ENCODE data around the gene KCNT1.

- TF ChIP-seq POLR2AphosphoS5 (IDR thresholded peaks at IDR 0.05; ENCODE audit: low read length) (no peak), NR2F1 (conservative IDR thresholded peaks at IDR 0.05) (no peak), EZH2 (IDR thresholded peaks at IDR 0.05; ENCODE audit: borderline replicate concordance, control insufficient read depth, low read depth, low read length) (no peak)
- TF ChIP-seq, protein P1, sequence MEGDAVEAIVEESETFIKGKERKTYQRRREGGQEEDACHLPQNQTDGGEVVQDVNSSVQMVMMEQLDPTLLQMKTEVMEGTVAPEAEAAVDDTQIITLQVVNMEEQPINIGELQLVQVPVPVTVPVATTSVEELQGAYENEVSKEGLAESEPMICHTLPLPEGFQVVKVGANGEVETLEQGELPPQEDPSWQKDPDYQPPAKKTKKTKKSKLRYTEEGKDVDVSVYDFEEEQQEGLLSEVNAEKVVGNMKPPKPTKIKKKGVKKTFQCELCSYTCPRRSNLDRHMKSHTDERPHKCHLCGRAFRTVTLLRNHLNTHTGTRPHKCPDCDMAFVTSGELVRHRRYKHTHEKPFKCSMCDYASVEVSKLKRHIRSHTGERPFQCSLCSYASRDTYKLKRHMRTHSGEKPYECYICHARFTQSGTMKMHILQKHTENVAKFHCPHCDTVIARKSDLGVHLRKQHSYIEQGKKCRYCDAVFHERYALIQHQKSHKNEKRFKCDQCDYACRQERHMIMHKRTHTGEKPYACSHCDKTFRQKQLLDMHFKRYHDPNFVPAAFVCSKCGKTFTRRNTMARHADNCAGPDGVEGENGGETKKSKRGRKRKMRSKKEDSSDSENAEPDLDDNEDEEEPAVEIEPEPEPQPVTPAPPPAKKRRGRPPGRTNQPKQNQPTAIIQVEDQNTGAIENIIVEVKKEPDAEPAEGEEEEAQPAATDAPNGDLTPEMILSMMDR (IDR thresholded peaks at IDR 0.05 in 2 of 3, conservative IDR thresholded peaks at IDR 0.05 in 1 of 3; ENCODE audit: control insufficient read depth in 2 of 3, extremely low read depth in 1 of 3, insufficient read depth in 1 of 3, low read depth in 3 of 3, low read length in 3 of 3), result no peak
- TF ChIP-seq, protein P2, sequence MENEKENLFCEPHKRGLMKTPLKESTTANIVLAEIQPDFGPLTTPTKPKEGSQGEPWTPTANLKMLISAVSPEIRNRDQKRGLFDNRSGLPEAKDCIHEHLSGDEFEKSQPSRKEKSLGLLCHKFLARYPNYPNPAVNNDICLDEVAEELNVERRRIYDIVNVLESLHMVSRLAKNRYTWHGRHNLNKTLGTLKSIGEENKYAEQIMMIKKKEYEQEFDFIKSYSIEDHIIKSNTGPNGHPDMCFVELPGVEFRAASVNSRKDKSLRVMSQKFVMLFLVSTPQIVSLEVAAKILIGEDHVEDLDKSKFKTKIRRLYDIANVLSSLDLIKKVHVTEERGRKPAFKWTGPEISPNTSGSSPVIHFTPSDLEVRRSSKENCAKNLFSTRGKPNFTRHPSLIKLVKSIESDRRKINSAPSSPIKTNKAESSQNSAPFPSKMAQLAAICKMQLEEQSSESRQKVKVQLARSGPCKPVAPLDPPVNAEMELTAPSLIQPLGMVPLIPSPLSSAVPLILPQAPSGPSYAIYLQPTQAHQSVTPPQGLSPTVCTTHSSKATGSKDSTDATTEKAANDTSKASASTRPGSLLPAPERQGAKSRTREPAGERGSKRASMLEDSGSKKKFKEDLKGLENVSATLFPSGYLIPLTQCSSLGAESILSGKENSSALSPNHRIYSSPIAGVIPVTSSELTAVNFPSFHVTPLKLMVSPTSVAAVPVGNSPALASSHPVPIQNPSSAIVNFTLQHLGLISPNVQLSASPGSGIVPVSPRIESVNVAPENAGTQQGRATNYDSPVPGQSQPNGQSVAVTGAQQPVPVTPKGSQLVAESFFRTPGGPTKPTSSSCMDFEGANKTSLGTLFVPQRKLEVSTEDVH (IDR thresholded peaks at IDR 0.05; ENCODE audit: low read depth, partially characterized antibody), result no peak
- TF ChIP-seq, protein P3, sequence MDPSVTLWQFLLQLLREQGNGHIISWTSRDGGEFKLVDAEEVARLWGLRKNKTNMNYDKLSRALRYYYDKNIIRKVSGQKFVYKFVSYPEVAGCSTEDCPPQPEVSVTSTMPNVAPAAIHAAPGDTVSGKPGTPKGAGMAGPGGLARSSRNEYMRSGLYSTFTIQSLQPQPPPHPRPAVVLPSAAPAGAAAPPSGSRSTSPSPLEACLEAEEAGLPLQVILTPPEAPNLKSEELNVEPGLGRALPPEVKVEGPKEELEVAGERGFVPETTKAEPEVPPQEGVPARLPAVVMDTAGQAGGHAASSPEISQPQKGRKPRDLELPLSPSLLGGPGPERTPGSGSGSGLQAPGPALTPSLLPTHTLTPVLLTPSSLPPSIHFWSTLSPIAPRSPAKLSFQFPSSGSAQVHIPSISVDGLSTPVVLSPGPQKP (IDR thresholded peaks at IDR 0.05; ENCODE audit: low read depth, low read length), result no peak
Measured at GRCh38 chr9:135794361-135794885, 92.4 kb downstream of the KCNT1 start.

All from GM12878 (cell line).